GM18502 (cell line): ENCODE results near the gene HYAL2.
"Not testable (repeated sequence)": the region's sequence is repeated elsewhere in the genome, so short reads cannot be mapped to it uniquely, and the experiment has no call there.

Experiments
- ATAC-seq: cut with Tn5 transposase; IDR thresholded peaks from one replicate; pipeline ENCODE4 v1.9.1; 2021; ENCODE audit warnings: mild to moderate bottlenecking; ENCODE audit not compliant: unreplicated experiment, poor library complexity

Gene HYAL2

DNA sequence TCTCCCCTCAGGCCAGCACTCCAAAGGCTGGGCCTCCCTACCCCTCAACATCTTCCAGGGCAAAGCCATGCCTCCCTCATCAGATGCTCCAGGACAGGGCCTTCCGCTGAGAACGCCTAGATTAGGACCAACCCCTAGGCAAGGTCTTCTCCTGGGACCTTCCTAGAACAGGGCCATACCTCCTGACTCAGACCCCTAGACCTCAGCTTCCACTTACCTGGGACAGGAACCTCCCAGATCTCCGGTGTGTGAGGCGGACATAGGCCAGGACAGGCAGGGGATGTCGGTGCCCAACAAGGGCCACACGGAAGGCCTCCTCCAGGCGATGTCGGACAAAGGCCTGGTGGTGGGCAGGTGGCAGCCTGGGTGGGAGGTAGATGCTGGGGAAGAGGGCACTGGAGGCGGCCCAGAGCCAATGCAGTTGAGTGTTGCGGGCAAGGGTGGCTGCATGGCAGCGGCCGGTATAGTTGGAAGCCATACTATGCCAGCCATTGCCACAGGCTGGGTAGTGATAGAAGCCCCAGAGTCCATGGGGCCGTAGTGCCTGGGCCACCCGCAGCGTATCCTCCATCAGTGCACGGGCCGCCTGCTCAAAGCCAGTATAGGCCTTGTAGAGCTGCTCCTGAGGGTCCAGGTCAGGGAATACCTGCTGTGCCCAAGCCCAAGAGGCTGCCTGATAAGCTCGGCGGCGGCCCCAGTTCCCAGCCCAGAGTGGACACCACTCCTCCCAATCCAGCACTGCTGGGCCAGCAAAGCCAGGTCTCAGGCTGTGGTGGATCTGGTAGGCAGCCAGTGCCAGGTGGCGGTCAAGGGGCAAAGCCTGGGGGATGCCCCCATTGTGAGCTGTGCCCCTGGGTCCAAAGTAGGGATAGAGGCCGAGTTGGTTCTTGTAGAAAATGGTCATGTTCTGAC lies 27.8 kb downstream of the HYAL2 start:
- no peak for ATAC-seq

DNA sequence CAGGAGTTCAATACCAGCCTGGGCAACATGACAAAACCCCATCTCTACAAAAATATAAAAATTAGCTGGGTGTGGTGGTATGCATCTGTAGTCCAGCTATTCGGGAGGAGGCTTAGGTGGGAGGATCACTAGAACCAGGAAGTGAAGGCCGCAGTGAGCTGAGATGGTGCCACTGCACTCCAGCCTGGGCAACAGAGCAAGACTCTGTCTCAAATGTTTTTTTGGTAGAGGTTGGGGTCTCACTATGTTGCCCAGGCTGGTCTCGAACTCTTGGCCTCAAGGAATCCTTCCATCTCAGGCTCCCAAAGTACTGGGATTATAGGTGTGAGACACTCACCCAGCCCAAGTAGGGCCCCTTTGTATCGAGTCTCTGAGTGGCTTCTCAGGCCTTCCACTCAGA lies 28.5 kb downstream of the HYAL2 start:
- ATAC-seq, result no peak

DNA sequence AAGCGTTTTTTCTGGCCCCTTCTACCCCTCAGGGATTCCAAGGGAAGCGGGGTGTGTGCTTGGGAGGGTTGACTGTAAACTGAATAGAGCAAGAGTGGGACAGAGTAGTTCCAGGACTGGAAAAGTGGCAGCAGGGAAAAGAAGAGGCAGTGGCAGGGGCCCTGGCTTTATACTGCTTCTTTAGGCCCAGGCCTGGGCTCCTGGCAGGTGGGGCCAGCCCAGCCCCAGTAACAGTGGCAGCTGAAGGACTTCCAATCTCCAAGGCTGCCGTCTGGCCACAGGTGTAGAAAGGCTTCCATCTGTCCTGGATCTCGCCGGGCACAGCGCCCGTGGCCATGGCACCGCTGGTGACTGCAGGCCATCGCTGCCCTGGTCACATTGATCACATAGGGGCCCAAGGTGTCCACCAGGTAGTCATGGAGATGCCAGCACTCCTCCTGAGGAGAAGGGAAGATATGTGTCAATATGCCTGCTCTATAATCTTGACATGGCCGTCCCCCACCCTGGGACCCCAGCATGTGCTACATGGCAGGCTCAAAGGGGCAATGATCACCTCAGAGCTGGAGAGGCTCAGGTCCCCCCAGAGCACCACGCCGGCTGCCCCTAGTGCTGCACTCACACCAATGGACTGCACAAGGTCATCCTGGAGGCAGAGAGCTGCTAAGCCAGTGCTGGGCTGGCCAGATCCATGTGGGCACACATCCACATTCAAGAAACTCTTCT lies 29.3 kb downstream of the HYAL2 start:
- no peak for ATAC-seq

DNA sequence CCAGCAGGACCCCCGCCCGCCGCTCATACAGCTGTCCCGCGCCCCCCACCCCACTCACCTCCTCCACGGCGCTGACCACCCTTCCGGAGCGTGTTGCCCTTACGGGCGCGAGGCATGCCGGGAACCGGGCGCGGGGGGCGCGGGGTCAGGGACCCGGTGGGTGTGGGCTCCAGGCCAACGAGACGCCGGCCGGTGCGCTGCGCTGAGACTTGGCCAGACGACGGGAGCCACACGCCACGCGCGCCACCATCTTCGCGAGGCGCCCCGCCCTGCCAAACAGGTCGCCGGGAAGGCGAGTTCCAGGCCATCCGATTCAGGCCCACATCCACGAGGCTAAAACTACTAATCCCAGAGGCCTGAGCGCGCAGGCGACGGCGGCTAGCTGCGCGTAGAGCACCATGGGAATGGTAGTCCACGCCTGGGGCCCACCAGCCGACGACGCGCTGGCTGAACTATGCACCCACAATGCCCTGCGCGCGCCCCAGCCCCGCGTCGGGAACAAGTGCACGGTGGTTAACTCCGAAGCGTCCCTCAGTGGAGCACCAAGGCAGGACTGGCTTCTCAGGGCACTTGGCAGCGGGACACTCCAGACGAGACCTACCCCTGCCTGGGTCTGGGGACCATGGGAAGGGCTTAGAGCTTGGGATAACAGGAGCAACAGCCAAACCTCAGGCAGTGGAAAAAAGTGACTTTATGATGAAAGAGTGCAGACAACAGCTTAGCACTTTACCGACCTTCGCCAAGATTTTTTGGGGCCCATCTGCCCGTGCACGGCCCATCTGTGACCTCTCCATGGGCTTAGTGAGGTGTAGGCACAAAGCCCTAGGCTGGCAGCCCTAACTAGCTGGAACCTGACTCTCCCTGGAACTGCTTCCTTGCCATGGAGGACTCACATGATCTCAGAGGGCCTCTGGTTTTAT lies 30.1 kb downstream of the HYAL2 start, which contains the start of gene IFRD2:
TSS of gene IFRD2 (minus strand) at position 271 of the 920 bp plus-strand sequence. CDS start at position 116, 155 bp downstream.
- peak; percentile 95 for ATAC-seq

DNA sequence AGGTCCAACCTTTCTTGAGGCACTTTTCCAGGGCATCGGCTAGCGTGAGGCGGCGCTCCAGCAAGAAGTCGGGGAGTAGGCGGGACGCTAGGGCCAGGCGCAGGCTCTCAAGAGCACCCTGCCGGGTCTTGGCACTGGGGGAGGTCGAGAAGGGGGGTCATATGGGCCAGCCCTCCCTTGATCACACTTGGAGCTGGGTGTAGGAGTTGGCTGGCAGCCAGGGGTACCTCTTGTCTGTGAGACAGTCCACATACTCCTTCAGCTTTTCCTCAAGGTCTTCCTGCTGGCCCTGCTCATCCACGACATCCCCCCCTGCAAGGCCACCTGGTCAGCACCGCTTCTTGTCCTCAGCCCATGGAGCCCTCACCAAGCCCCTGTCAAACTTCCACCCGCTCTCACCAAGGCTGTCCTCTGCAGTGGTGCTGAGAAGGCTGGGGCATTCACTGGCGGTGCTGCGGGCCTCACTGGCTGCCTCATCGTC lies 32.3 kb downstream of the HYAL2 start:
- no peak for ATAC-seq

DNA sequence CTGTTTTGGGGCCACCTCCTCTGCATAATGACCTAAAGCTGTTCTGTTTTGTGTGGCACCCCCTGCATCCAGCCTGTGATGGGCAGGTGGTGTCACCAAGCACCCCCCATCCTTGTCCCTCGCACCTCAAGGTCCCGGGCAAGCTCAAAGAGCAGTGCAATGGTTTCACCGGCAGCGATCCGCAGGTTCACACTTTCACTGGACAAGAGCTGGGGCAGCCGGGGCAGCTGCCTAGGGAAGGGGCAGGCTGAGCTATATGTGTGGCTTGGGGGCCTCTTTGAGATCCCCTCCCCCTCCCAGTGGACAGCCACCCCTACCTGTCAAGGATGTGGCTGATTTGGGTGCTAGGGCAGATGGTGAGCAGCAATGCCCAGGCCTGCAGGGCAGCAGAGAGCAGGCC lies 33.4 kb downstream of the HYAL2 start:
- ATAC-seq, result no peak

DNA sequence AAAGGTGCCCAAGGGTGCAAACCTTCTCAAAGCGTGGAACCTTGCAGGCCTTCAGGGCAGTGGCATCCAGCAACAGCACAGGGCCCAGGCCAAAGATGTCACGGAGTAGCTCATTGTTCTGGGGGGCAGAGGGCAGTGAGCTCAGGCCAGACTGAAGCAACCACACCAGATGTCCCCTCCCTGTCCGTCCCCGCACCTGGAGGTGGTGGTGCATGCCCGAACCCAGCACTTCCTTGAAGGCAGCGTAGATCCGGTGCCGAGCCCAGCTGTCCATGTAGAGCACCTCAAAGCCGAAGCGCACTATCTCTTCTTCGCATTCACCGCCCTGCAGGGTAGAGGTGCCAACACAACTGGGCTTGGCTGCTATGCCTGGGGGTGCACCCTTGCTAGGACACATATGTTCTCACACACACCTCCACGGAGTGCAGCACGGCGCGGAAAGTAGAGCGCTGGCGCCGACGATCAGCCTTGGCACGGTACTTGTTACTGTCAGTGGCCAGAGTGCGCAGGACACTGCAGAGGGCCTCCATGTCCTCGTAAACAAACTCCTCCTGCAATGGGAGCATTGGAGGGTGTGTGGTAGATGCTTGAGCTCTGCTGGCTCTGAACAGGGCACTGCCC lies 34.0 kb downstream of the HYAL2 start:
- no peak for ATAC-seq

DNA sequence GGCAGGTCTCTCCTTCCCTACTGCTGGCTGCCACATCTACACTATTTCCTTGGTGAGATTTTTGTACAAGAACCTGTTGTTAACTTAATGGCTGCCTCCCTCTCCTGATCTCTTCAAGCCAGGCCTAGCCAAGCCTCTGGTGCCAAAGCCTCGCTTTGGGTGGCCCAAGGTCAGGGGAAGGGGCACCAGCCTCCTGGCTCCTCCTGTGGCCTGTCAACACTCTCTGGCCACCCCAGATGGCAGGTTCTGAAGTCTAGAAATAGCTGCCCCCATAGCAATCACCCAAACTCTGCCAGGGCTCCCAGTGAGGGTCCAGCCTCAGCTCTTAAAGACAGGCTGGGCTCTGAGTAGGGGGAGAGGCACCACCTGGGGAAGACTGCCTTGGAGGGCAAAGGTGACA lies 35.3 kb downstream of the HYAL2 start:
- ATAC-seq, result no peak

DNA sequence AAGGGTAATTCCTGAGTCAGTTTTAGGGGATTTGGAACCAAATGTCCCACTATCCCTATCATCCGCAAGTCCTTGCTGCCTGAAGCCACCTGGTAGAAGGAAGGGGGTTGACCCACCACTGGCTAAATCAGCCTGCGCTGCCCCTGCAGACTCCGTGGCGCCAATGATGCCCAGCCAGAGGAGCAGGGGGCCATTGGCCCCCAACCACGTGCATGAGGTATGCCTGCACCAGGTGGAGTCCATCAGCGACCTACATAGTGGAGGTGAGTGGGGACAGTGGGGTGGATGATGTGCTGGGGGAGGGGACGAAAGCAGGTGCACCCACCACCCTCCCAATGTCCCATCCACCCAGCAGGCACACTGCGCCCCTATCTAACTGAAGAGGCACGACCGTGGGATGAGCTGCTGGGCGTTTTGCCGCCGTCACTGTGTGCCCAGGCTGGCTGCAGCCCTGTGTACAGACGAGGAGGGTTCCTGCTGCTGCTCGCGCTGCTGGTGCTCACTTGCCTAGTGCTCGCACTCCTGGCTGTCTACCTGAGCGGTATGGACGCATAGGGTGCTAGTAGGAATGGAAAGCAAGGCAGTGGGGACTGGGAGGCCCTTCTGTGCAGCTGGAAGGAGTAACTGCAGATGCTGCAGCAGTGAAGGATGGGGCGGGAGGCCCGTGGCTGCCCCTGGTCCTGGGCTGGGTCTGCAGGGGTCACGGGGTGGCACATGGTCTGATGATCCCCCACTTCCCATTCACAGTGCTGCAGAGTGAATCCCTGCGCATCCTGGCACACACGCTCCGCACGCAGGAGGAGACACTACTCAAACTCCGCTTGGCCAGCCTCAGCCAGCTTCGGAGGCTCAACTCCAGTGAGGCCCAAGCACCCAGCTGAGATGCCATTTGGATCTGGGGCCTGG lies 36.0 kb downstream of the HYAL2 start:
- no peak for ATAC-seq

DNA sequence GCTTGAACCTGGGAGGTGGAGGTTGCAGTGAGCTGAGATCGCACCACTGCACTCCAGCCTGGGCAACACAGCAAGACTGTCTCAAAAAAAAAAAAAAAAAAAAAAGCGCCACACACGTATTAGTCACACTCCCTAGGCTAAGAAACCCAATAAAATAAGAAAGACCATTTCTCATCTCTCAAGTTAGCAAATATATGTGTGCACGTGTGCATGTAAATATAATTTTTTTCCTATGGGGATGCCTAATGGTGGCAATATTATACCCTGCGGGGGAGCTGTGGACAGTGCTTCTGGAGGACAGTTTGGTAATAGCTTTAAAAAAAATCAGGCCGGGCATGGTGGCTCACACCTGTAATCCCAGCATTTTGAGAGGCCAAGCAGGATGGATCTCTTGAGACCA lies 38.4 kb downstream of the HYAL2 start:
- not testable (repeated sequence) for ATAC-seq

DNA sequence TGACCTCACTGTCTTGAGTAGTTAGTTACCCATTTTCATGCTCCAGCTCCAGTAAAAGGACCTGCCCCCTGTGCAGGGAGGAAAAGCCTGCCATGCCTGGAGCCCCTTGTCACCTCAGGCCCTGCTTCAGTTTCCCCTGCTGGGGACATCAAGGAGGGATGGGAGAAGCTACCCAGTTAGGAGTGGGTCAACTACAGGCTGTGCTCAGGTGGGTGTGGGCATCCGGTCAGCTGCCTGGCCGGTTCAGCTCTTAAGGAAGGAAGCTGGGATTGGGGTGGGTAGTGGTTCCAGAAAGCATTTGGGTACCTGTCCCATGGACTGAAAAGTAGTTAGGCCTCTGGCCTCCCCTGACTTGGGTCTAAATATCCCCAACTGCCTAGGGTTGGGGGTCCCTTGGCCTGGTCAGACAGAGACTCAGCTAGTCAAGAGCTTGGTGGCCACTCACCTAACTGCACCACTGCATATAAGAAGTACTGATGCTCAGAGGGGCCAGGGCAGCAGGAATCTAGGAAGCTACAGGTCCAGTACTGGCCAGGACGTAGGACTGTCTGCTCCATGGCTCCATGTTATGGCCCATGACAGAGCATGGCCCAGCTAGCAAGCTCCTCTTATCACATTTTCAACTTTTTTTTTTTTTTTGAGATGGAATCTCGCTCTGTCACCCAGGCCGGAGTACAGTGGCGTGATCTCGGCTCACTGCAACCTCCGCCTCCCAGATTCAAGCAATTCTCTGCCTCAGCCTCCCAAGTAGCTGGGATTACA lies 43.1 kb downstream of the HYAL2 start:
- no peak for ATAC-seq

DNA sequence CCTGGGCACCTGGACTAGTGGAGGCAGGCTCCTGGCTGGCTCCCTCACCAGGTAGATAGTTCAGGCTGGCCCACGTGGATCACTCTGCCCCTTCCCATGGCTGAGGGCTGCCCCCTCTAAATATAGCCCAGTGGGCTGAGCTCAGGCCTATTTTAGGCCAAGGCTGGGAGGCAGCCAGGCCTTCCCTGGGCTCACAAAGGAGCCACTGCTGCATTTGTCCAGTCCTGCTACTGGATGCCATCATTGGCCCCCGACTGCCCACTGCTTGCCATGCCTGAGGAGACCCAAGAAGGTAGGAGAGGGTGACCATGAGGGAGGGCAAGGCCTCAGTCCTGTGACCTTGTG lies 43.7 kb downstream of the HYAL2 start, which contains the start of gene LSMEM2:
TSS of gene LSMEM2 (plus strand) at position 208 of the 345 bp plus-strand sequence. CDS start at position 235, 27 bp downstream.
- ATAC-seq, result no peak

DNA sequence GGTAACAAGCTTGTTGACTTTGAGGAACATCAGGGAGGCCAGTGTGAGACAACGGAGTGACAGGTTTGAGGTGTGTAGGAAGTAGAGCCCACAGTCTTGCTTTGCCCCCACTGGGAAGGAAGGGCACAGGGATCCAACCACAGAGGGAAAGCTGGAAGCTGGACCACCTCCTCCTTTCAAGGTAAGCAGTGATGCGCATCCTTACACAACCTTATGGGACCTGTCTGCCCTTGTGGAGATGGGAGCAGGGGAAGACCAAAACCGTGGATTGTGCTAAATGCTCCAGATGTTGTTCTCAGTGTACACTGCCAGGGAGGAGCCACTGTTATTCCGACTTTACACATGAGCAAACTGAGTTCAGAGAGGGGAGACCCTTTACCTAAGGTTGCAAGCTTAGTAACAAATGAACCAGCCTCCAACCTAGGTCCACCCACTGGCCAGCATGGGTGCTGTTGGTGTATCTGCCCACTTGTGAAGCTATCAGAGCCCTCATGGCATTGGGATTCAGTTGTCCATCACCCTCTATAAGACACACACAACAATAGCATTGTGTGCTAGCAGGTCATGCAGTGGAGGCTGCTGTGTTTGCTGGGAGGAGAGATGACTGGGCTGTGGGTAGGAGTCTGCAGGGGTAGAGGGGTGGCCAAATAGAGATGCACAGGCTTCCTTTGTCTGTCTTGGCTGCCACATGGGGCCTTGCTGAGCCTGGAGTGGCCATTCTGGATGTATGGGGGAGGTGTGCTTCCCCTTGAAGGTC lies 44.2 kb downstream of the HYAL2 start:
- ATAC-seq, result no peak

DNA sequence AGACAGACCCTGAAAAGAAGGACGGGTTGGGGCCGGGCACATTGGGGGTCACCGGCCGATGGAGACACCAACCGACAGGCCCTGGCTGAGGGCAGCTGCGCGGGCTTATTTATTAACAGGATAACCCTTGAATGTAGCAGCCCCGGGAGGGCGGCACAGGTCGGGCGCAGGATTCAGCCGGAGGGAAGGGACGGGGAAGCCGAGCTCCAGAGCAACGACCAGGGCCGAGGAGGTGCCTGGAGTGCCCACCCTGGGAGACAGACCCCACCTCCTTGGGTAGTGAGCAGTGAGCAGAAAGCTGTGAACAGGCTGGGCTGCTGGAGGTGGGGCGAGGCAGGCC lies 45.8 kb downstream of the HYAL2 start:
- ATAC-seq, result no peak

DNA sequence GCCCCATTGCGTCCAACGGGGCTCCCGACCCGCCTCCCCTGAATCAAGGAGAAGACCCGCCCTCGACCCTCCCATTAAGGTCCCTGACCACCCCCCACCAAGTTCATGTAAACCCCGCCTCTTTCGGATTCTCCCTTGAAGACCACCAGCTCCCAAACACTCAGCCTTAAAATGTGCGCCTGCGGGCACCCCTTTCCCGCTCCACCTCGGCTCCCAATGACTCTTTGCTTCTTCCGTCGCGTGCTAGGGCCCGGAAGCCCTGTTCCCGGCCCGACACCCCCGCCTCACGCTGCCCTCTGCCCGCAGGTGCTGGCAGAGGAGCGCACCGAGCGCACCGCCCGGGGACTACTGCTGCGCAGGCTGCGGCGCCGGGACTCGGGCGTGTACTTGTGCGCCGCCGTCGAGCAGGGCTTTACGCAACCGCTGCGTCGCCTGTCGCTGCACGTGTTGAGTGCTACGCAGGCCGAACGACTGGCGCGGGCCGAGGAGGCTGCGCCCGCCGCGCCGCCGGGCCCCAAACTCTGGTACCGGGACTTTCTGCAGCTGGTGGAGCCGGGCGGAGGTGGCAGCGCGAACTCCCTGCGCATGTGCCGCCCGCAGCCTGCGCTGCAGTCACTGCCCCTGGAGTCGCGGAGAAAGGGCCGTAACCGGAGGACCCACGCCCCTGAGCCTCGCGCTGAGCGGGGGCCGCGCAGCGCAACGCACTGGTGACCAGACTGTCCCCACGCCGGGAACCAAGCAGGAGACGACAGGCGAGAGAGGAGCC lies 46.4 kb downstream of the HYAL2 start:
- no peak for ATAC-seq

DNA sequence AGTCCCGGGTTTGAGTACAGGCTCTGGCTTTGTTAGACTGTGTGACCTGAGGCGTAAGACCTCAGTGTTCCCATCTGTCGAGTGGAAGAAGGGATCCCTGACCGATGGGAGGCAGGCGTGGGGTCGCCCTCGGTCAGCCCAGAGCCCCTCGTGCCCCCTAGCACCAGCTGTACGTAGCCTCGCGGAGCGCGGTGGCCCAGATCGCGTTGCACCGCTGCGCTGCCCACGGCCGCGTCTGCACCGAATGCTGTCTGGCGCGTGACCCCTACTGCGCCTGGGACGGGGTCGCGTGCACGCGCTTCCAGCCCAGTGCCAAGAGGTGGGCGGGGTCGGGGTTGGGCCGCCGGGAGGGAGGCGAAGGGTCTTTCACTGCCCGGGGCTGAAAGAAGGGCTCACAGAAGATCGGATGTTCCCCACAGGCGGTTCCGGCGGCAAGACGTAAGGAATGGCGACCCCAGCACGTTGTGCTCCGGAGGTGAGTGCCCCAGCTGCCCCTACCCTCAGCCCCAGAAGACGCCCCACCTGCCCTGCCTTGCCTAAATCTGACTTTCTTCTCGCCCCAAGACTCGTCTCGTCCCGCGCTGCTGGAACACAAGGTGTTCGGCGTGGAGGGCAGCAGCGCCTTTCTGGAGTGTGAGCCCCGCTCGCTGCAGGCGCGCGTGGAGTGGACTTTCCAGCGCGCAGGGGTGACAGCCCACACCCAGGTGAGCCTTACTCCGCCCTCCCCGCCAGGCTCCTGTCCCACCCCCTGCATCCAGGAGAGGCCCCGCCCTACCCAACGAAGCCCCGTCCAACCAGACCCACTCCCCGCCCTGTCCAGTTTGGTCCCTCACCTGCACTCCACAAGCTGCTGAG lies 47.2 kb downstream of the HYAL2 start:
- no peak for ATAC-seq
